HFF-Myc (cell line): Measurements from ENCODE around the gene RABGAP1.

ENCODE experiments used
- DNase-seq: peaks from one replicate; pipeline ENCODE4 v3.0.0-alpha.2; 2011; ENCODE audit warnings: low read depth; ENCODE audit errors: extremely low read depth
- H3K4me3 ChIP-seq: replicated peaks from 2 replicates; pipeline ENCODE4 v1.5.1; 2011; ENCODE audit warnings: low read depth, mild to moderate bottlenecking, control low read depth, low read length
- CTCF ChIP-seq: IDR thresholded peaks from 2 replicates; pipeline ENCODE4 v1.5.1; 2012; ENCODE audit warnings: mild to moderate bottlenecking, low read depth, low read length, control low read depth; ENCODE audit errors: missing control alignments

RABGAP1 gene

GRCh38 chr9:123073441-123073840 lies 132.6 kb downstream of the RABGAP1 start:
- TF ChIP-seq CTCF: no peak
- no peak for DNase-seq
- no peak overlapping the region for H3K4me3 ChIP-seq

- no peak for TF ChIP-seq CTCF
- DNase-seq: peak; percentile 76
- H3K4me3 ChIP-seq: no peak overlapping the region
Observed at GRCh38 chr9:123073991-123074422, 133.2 kb downstream of the RABGAP1 start.

GRCh38 chr9:123074628-123075027 lies 133.8 kb downstream of the RABGAP1 start:
- TF ChIP-seq CTCF: no peak
- DNase-seq: no peak
- H3K4me3 ChIP-seq: no peak overlapping the region

- no peak for DNase-seq
- TF ChIP-seq CTCF: no peak
- no peak overlapping the region for H3K4me3 ChIP-seq
Observed at GRCh38 chr9:123080444-123080843, 139.6 kb downstream of the RABGAP1 start.

GRCh38 chr9:123081824-123082223 lies 141.0 kb downstream of the RABGAP1 start:
- no peak overlapping the region for H3K4me3 ChIP-seq
- TF ChIP-seq CTCF: peak; percentile 43
- DNase-seq: no peak

- no peak for TF ChIP-seq CTCF
- no peak overlapping the region for H3K4me3 ChIP-seq
- DNase-seq: no peak
Observed at GRCh38 chr9:123083680-123084079, 142.9 kb downstream of the RABGAP1 start.

GRCh38 chr9:123084256-123084655 lies 143.4 kb downstream of the RABGAP1 start:
- no peak for TF ChIP-seq CTCF
- no peak for DNase-seq
- no peak overlapping the region for H3K4me3 ChIP-seq
